Measurements from ENCODE around the gene ARHGAP27.

DNA sequence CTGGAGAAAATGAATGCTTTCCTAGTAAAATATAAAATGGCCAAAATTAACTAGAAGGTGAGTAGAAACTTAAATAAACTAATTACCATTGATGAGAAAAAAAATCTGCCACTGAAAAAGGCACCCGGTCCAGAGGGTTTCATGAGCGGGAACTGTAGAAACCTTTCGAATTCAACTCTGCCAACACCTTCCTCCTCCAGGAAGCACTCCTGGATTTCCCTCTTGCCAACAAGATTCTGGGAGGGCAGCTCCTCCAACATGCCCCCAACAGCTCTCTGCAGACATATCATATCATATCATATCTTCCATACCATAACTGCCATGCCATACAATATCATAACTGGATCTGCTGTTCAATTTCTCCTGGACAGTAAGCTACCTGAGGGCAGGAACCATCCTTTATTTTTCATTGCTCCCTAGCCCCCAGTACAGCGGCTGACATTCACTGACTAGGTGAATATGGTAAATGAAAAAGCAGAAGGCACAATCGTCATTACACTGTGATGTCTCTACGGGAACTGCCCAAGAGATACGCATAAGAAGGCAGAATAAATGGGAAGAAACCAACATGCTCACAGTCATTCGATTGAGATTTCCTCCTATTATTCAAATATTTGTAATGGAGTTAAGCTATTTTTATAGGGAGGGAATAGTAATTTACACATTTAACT is 9.2 kb downstream of the ARHGAP27 start:
- TF ChIP-seq RAD21 (IDR thresholded peaks at IDR 0.05; ENCODE audit: low read depth) = no peak
- TF ChIP-seq, protein P1, sequence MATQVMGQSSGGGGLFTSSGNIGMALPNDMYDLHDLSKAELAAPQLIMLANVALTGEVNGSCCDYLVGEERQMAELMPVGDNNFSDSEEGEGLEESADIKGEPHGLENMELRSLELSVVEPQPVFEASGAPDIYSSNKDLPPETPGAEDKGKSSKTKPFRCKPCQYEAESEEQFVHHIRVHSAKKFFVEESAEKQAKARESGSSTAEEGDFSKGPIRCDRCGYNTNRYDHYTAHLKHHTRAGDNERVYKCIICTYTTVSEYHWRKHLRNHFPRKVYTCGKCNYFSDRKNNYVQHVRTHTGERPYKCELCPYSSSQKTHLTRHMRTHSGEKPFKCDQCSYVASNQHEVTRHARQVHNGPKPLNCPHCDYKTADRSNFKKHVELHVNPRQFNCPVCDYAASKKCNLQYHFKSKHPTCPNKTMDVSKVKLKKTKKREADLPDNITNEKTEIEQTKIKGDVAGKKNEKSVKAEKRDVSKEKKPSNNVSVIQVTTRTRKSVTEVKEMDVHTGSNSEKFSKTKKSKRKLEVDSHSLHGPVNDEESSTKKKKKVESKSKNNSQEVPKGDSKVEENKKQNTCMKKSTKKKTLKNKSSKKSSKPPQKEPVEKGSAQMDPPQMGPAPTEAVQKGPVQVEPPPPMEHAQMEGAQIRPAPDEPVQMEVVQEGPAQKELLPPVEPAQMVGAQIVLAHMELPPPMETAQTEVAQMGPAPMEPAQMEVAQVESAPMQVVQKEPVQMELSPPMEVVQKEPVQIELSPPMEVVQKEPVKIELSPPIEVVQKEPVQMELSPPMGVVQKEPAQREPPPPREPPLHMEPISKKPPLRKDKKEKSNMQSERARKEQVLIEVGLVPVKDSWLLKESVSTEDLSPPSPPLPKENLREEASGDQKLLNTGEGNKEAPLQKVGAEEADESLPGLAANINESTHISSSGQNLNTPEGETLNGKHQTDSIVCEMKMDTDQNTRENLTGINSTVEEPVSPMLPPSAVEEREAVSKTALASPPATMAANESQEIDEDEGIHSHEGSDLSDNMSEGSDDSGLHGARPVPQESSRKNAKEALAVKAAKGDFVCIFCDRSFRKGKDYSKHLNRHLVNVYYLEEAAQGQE (IDR thresholded peaks at IDR 0.05; ENCODE audit: low read depth) = no peak
- TF ChIP-seq NFIC (IDR thresholded peaks at IDR 0.05) = no peak
- TF ChIP-seq YY1 (IDR thresholded peaks at IDR 0.05; ENCODE audit: low read depth) = no peak
- no peak for TF ChIP-seq FOXM1 (IDR thresholded peaks at IDR 0.05; ENCODE audit: borderline replicate concordance, low read depth)
- no peak for TF ChIP-seq TAF1 (IDR thresholded peaks at IDR 0.05; ENCODE audit: low read depth)
- TF ChIP-seq CREB1 (IDR thresholded peaks at IDR 0.05; ENCODE audit: low read depth) = no peak
- TF ChIP-seq EP300 (IDR thresholded peaks at IDR 0.05; ENCODE audit: borderline replicate concordance) = no peak
- no peak for TF ChIP-seq MAX (IDR thresholded peaks at IDR 0.05)
- no peak for TF ChIP-seq CEBPB (IDR thresholded peaks at IDR 0.05)
- no peak for TF ChIP-seq USF1 (IDR thresholded peaks at IDR 0.05)
